HEK293 (cell line): Measurements from ENCODE around the gene ZNF790.

Source experiments
- CTCF ChIA-PET: fragments of 350-600 bp; formaldehyde crosslinking; extraction: SDS; loops from one replicate; lab custom pipeline; 2021; ENCODE audit warnings: antibody characterized with exemption; lab: Yijun Ruan, JAX
- POLR2A ChIA-PET: fragments of 300-600 bp; formaldehyde crosslinking; extraction: SDS; loops from one replicate; lab custom pipeline; 2020; ENCODE audit warnings: antibody characterized with exemption, inconsistent platforms; lab: Yijun Ruan, JAX
- H3K27ac ChIP-seq: fragments of 200-500 bp; sonication (Bioruptor generic); 2 replicates; pipeline ENCODE4 v1.5.1; 2014; ENCODE audit warnings: low read depth, low read length, control low read depth, inconsistent platforms; ENCODE audit errors: extremely low read depth
- H3K36me3 ChIP-seq, 2 experiments: fragments of 200-500 bp in 1 of 2; sonication (Bioruptor generic) in 1 of 2; 1 replicate in 1 of 2; 2 replicates in 1 of 2; pipeline ENCODE4 v1.5.1; 2014 to 2017; ENCODE audit warnings: inconsistent platforms in 2 of 2, low read length in 2 of 2; ENCODE audit not compliant: control insufficient read depth in 2 of 2, insufficient read depth in 1 of 2
- H3K4me1 ChIP-seq: fragments of 200-500 bp; sonication (Bioruptor generic); 2 replicates; pipeline ENCODE4 v1.5.1; 2014; ENCODE audit warnings: mild to moderate bottlenecking, low read length, inconsistent platforms; ENCODE audit not compliant: control insufficient read depth, insufficient read depth
- H3K4me3 ChIP-seq: 2 replicates; pipeline ENCODE4 v1.5.1; 2011; ENCODE audit warnings: low read depth, mild to moderate bottlenecking, control low read depth, low read length, moderate library complexity
- H3K9me3 ChIP-seq: fragments of 200-500 bp; sonication (Bioruptor generic); 2 replicates; pipeline ENCODE4 v1.5.1; 2014; ENCODE audit warnings: low read depth, low read length, inconsistent platforms; ENCODE audit not compliant: control insufficient read depth, insufficient read depth
- BCL11A ChIP-seq: fragments of 450-650 bp; formaldehyde crosslinking; IDR thresholded peaks from 2 replicates; pipeline ENCODE4 v1.5.1; 2016; ENCODE audit warnings: low read depth, missing biosample characterization, missing genetic modification characterization
- KLF16 ChIP-seq: fragments of 450-650 bp; formaldehyde crosslinking; IDR thresholded peaks from 2 replicates; pipeline ENCODE4 v1.5.1; 2017; ENCODE audit warnings: missing biosample characterization, missing genetic modification characterization
- OVOL3 ChIP-seq: fragments of 450-650 bp; formaldehyde crosslinking; IDR thresholded peaks from 2 replicates; pipeline ENCODE4 v1.5.1; 2016; ENCODE audit warnings: missing biosample characterization, missing genetic modification characterization
- PATZ1 ChIP-seq: fragments of 450-650 bp; formaldehyde crosslinking; IDR thresholded peaks from 2 replicates; pipeline ENCODE4 v1.5.1; 2016; ENCODE audit warnings: missing biosample characterization, missing genetic modification characterization
- SCRT2 ChIP-seq: fragments of 450-650 bp; formaldehyde crosslinking; IDR thresholded peaks from 2 replicates; pipeline ENCODE4 v1.5.1; 2016; ENCODE audit warnings: missing biosample characterization, missing genetic modification characterization
- SP3 ChIP-seq: fragments of 450-650 bp; formaldehyde crosslinking; IDR thresholded peaks from 2 replicates; pipeline ENCODE4 v1.5.1; 2016; ENCODE audit warnings: missing biosample characterization, missing genetic modification characterization
- ZBTB21 ChIP-seq: fragments of 450-650 bp; formaldehyde crosslinking; IDR thresholded peaks from 2 replicates; pipeline ENCODE4 v1.5.1; 2017; ENCODE audit warnings: missing biosample characterization, missing genetic modification characterization
- ZNF121 ChIP-seq: fragments of 450-650 bp; formaldehyde crosslinking; IDR thresholded peaks from 2 replicates; pipeline ENCODE4 v1.5.1; 2016; ENCODE audit warnings: missing biosample characterization, missing genetic modification characterization
- ZNF169 ChIP-seq: fragments of 450-650 bp; formaldehyde crosslinking; IDR thresholded peaks from 2 replicates; pipeline ENCODE4 v1.5.1; 2016; ENCODE audit warnings: missing biosample characterization, missing genetic modification characterization
- ZNF19 ChIP-seq: fragments of 450-650 bp; formaldehyde crosslinking; IDR thresholded peaks from 2 replicates; pipeline ENCODE4; 2016; ENCODE audit warnings: missing biosample characterization, missing genetic modification characterization, low read depth
- ZNF292 ChIP-seq: fragments of 450-650 bp; formaldehyde crosslinking; IDR thresholded peaks from 2 replicates; pipeline ENCODE4 v1.5.1; 2016; ENCODE audit warnings: low read depth, missing biosample characterization, missing genetic modification characterization, borderline replicate concordance
- ZNF433 ChIP-seq: fragments of 450-650 bp; formaldehyde crosslinking; IDR thresholded peaks from 2 replicates; pipeline ENCODE4 v1.5.1; 2016; ENCODE audit warnings: missing biosample characterization, missing genetic modification characterization, low read depth
- ZNF510 ChIP-seq: fragments of 450-650 bp; formaldehyde crosslinking; IDR thresholded peaks from 2 replicates; pipeline ENCODE4 v1.5.1; 2018; ENCODE audit warnings: mild to moderate bottlenecking, missing genetic modification characterization, missing biosample characterization; ENCODE audit not compliant: insufficient replicate concordance
- ZNF623 ChIP-seq: fragments of 450-650 bp; formaldehyde crosslinking; IDR thresholded peaks from 2 replicates; pipeline ENCODE4 v1.5.1; 2016; ENCODE audit warnings: missing biosample characterization, missing genetic modification characterization
- ZNF660 ChIP-seq: fragments of 450-650 bp; IDR thresholded peaks from 2 replicates; pipeline ENCODE4 v1.5.1; 2018; ENCODE audit warnings: missing biosample characterization, mild to moderate bottlenecking, missing genetic modification characterization
- ZNF830 ChIP-seq: fragments of 450-650 bp; IDR thresholded peaks from 2 replicates; pipeline ENCODE4 v1.5.0; 2018; ENCODE audit warnings: missing biosample characterization, missing genetic modification characterization, low read depth, mild to moderate bottlenecking, moderate library complexity
- ZSCAN23 ChIP-seq: fragments of 450-650 bp; formaldehyde crosslinking; IDR thresholded peaks from 2 replicates; pipeline ENCODE4 v1.5.1; 2016; ENCODE audit warnings: missing biosample characterization, missing genetic modification characterization
- TF ChIP-seq, protein P1 (sequence below): fragments of 450-650 bp; formaldehyde crosslinking; IDR thresholded peaks from 2 replicates; pipeline ENCODE4 v1.5.1; 2016; ENCODE audit warnings: missing biosample characterization, missing genetic modification characterization
- TF ChIP-seq, protein P2 (sequence below): fragments of 450-650 bp; formaldehyde crosslinking; IDR thresholded peaks from 2 replicates; pipeline ENCODE4 v1.5.1; 2017; ENCODE audit warnings: missing biosample characterization, missing genetic modification characterization
- TF ChIP-seq, protein P3 (sequence below): fragments of 450-650 bp; formaldehyde crosslinking; IDR thresholded peaks from 2 replicates; pipeline ENCODE4 v1.5.1; 2017; ENCODE audit warnings: missing biosample characterization, missing genetic modification characterization
- TF ChIP-seq, protein P4 (sequence below): fragments of 450-650 bp; formaldehyde crosslinking; optimal IDR thresholded peaks from 2 replicates; pipeline ENCODE3; 2016; ENCODE audit warnings: missing biosample characterization, mild to moderate bottlenecking, missing genetic modification characterization

The ZNF790 gene

DNA sequence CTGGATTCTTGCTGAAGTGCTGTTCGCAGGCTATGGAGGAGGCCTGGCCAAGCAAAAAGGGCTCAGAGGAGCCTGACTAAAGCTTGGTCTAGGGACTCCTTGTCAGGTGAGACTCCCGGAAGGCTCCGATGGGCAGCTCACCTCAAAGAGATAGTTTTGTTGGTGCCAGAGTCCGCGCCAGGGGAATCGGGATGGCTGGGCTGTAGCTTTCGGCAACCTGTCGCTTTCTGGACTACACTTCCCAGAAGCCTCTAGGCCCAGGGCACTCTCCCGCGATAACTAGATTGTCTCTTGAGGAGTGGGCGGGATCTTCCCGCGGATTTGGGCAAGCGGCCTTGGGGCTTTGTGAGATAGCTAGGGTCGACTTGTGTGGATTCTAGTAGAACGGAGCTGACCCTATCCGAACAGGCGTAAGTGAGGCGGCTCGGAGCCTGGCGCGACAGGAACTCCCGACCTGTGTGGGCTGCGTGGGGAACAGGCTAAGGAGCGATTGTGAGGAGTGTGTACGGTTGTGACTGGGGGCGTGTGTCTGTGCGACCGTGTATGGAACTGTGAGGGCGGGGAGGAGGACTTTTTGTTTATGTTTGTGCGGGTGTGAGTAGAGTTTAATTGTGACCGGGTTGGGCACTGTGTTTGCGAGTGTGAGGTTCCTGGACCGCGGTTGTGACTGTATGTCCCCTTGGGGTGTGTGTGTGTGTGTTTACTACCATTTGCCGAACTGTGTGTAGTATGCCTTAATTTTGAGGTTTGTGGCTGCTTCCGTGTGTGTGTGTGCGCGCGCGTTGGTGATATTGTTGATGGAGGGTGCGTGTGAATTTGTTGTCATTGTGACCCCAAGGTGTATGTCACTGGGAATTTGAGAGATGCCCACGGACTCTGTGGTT is 12.6 kb upstream of the ZNF790 start, which contains the start of gene ZNF345 (continued):
- TF ChIP-seq PATZ1 (tag by site-specific recombination) (peak; percentile 91), KLF16 (tag by site-specific recombination) (peak; percentile 94), ZSCAN23 (tag by site-specific recombination) (peak; percentile 69; the same call in 1 of the 2 replicates), ZNF660 (tag by site-specific recombination) (no peak; the same call in 1 of the 2 replicates), ZNF830 (tag by site-specific recombination) (no peak), ZNF510 (no peak)

- CTCF ChIA-PET: interaction anchor here (0.6 to 1.3 kb wide), 10 partner anchors 9 to 835 kb away, joined by 3 to 7 read pairs (median 3); partner anchors contain the start of gene ZNF790
- Histone ChIP-seq H3K4me1 (peaks cover 6% of the 10 kb centered on the region; the same call in 1 of the 2 replicates), H3K4me3 (peak overlapping the region; percentile 66), H3K9me3 (peaks cover 16% of the 10 kb centered on the region), H3K27ac (peak overlapping the region; percentile 66; the same call in 1 of the 2 replicates), H3K36me3 (peaks cover 44 to 56% of the 10 kb centered on the region in 2 experiments)
- POLR2A ChIA-PET: interaction anchor here (0.5 to 3.8 kb wide), 29 partner anchors 8 to 930 kb away, joined by 3 to 122 read pairs (median 7); partner anchors contain the start of genes ZFP14, ZNF146, ZNF260 and ZNF382
- TF ChIP-seq, protein P1, sequence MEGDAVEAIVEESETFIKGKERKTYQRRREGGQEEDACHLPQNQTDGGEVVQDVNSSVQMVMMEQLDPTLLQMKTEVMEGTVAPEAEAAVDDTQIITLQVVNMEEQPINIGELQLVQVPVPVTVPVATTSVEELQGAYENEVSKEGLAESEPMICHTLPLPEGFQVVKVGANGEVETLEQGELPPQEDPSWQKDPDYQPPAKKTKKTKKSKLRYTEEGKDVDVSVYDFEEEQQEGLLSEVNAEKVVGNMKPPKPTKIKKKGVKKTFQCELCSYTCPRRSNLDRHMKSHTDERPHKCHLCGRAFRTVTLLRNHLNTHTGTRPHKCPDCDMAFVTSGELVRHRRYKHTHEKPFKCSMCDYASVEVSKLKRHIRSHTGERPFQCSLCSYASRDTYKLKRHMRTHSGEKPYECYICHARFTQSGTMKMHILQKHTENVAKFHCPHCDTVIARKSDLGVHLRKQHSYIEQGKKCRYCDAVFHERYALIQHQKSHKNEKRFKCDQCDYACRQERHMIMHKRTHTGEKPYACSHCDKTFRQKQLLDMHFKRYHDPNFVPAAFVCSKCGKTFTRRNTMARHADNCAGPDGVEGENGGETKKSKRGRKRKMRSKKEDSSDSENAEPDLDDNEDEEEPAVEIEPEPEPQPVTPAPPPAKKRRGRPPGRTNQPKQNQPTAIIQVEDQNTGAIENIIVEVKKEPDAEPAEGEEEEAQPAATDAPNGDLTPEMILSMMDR (tag by site-specific recombination): peak; percentile 73; the same call in 1 of the 2 replicates
- TF ChIP-seq ZBTB21: peak; percentile 74
- TF ChIP-seq, protein P2, sequence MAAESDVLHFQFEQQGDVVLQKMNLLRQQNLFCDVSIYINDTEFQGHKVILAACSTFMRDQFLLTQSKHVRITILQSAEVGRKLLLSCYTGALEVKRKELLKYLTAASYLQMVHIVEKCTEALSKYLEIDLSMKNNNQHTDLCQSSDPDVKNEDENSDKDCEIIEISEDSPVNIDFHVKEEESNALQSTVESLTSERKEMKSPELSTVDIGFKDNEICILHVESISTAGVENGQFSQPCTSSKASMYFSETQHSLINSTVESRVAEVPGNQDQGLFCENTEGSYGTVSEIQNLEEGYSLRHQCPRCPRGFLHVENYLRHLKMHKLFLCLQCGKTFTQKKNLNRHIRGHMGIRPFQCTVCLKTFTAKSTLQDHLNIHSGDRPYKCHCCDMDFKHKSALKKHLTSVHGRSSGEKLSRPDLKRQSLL (tag by site-specific recombination): no peak
- TF ChIP-seq SP3 (tag by site-specific recombination): peak; percentile 93
- peak; percentile 67 for TF ChIP-seq ZNF121 (tag by site-specific recombination)
- TF ChIP-seq ZNF19 (tag by site-specific recombination): no peak
- TF ChIP-seq, protein P3, sequence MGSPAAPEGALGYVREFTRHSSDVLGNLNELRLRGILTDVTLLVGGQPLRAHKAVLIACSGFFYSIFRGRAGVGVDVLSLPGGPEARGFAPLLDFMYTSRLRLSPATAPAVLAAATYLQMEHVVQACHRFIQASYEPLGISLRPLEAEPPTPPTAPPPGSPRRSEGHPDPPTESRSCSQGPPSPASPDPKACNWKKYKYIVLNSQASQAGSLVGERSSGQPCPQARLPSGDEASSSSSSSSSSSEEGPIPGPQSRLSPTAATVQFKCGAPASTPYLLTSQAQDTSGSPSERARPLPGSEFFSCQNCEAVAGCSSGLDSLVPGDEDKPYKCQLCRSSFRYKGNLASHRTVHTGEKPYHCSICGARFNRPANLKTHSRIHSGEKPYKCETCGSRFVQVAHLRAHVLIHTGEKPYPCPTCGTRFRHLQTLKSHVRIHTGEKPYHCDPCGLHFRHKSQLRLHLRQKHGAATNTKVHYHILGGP: no peak
- no peak for TF ChIP-seq ZNF292 (tag by site-specific recombination)
- TF ChIP-seq ZNF623 (tag by site-specific recombination): no peak
- TF ChIP-seq, protein P4, sequence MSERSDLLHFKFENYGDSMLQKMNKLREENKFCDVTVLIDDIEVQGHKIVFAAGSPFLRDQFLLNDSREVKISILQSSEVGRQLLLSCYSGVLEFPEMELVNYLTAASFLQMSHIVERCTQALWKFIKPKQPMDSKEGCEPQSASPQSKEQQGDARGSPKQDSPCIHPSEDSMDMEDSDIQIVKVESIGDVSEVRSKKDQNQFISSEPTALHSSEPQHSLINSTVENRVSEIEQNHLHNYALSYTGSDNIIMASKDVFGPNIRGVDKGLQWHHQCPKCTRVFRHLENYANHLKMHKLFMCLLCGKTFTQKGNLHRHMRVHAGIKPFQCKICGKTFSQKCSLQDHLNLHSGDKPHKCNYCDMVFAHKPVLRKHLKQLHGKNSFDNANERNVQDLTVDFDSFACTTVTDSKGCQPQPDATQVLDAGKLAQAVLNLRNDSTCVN (tag by site-specific recombination): peak; percentile 60
- TF ChIP-seq BCL11A: peak; percentile 59; the same call in 1 of the 2 replicates
- peak; percentile 86 for TF ChIP-seq ZNF169 (tag by site-specific recombination)
- 0 out of 2 replicates have a peak, but pooled peaks have one; percentile 8 for TF ChIP-seq OVOL3 (tag by site-specific recombination)
- TF ChIP-seq ZNF433 (tag by site-specific recombination): no peak
- no peak for TF ChIP-seq SCRT2
Measured at GRCh38 chr19:36849701-36850558, 11.7 kb upstream of the ZNF790 start.
